ENCODE results near the gene MTX1.
"Not testable (repeated sequence)": the region's sequence is repeated elsewhere in the genome, so short reads cannot be mapped to it uniquely, and the experiment has no call there.

The MTX1 gene

DNA sequence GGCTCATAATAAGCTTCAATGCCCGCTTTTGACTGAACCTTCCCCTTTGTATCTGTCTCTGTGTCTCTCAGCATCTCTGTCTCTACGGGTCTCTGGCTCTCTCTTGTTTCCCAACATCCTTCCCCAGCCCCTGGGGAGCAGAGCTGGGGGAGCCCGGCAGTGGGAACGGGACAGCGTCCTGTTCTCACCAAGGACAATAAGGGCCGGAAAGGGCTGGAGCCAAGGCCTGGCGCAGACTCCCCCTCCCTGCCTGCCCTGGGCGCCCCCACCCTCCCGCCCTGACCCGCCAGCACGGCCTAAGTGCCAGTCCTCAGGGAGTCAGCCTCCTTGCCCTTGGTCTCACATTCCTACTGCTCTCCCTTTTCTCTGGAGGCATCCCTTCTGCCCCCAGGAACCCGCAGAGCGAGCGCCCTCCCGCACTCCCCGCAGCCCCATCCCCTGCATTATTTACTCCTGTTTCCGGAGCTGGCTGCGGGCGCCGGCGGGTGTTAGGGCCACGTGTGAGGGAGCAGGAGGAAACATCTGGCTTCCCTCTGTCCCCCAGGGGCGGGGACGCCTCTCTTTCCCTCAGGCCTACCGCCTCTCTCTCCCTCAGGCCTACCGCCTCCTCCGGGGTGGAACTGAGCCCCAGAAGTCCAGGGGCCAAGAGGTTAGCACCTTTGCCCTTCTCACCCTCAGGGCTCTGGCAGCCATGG is 41.9 kb upstream of the MTX1 start:
- no peak for DNase-seq (ENCODE audit: extremely low spot score)
- POLR2A ChIA-PET: no interaction called here

DNA sequence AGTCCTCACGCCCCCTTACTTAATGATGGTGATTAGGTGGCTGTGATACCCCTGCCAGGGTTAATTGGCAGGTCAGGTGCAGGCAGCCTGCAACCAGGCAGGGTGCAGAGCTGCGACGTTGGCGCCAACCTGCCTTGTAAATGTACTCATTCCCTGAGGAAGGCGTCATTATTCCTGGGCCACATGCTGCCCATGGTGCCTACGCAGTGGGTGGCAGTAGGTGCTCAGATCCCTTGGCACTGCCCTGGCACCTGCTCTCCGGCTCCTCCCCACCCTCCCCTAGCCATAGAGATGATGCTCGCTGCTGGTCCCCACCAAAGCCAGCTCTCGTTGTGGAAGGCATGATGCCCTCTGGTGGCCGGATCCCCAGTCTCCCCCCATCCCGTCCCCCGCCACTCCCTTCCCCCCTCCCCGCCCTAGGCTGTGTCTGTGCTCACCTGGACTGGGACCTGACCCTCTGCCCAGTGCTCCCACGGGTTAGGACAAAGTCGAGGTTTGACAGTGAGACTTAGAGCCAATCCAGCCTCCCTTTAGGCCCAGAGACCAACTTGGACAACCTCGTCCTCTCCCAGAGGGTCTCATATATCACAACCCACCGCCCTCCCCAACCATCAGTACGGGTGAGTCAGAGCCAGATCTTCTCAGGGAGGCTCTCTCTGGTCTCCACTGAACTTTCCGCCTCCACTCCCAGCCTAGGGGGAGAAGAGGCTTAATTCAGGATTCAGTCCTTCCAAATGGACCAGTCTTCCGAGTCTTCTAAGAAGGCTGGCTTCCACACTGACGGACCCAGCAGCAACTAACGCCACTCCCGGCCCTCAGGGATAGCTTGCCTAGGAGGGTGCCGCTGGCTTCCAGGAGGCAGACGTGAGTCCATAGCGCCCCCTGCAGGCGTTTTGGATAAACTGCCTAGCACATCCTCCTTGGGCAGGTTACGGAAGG is 41.1 kb upstream of the MTX1 start:
- CTCF ChIA-PET: interaction anchor here (0.5 to 9.6 kb wide), 33 partner anchors 10 to 150 kb away, joined by 3 to 184 read pairs (median 4); partner anchors contain the start of genes DCST1, DCST2, DPM3 and SLC50A1
- peak; percentile 84 for DNase-seq (ENCODE audit: extremely low spot score)

More for the DNA sequence above, 41.9 kb upstream of the MTX1 start:
- CTCF ChIA-PET: interaction anchor here (0.5 to 9.6 kb wide), 21 partner anchors 11 to 429 kb away, joined by 3 to 184 read pairs (median 7); partner anchors contain the start of gene SLC50A1
- TF ChIP-seq, protein P1, sequence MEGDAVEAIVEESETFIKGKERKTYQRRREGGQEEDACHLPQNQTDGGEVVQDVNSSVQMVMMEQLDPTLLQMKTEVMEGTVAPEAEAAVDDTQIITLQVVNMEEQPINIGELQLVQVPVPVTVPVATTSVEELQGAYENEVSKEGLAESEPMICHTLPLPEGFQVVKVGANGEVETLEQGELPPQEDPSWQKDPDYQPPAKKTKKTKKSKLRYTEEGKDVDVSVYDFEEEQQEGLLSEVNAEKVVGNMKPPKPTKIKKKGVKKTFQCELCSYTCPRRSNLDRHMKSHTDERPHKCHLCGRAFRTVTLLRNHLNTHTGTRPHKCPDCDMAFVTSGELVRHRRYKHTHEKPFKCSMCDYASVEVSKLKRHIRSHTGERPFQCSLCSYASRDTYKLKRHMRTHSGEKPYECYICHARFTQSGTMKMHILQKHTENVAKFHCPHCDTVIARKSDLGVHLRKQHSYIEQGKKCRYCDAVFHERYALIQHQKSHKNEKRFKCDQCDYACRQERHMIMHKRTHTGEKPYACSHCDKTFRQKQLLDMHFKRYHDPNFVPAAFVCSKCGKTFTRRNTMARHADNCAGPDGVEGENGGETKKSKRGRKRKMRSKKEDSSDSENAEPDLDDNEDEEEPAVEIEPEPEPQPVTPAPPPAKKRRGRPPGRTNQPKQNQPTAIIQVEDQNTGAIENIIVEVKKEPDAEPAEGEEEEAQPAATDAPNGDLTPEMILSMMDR (IDR thresholded peaks at IDR 0.05; ENCODE audit: control extremely low read depth, extremely low read depth, low read depth, missing control alignments): no peak

DNA sequence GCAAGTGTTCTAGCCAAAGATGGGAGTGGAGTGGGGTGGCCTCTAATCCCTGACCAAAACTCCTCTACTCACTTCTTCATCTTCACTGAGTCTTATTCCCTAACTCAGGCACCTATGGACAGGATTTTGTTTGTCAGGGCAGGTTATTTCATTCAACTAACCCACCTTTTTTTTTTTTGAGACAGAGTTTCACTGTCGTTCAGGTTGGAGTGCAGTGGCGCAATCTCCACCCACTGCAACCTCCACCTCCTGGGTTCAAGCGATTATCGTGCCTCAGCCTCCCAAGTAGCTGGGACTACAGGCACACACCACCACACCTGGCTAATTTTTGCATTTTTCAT is 40.4 kb upstream of the MTX1 start:
- POLR2A ChIA-PET; DNase-seq (ENCODE audit: extremely low spot score): not testable (repeated sequence)
- CTCF ChIA-PET: interaction anchor here (0.6 to 9.6 kb wide), 27 partner anchors 9 to 150 kb away, joined by 3 to 184 read pairs (median 5); partner anchors contain the start of genes DPM3 and SLC50A1

More for the DNA sequence above, 41.1 kb upstream of the MTX1 start:
- TF ChIP-seq, protein P1 (IDR thresholded peaks at IDR 0.05; ENCODE audit: control extremely low read depth, extremely low read depth, low read depth, missing control alignments): peak; percentile 92
- POLR2A ChIA-PET: no interaction called here

DNA sequence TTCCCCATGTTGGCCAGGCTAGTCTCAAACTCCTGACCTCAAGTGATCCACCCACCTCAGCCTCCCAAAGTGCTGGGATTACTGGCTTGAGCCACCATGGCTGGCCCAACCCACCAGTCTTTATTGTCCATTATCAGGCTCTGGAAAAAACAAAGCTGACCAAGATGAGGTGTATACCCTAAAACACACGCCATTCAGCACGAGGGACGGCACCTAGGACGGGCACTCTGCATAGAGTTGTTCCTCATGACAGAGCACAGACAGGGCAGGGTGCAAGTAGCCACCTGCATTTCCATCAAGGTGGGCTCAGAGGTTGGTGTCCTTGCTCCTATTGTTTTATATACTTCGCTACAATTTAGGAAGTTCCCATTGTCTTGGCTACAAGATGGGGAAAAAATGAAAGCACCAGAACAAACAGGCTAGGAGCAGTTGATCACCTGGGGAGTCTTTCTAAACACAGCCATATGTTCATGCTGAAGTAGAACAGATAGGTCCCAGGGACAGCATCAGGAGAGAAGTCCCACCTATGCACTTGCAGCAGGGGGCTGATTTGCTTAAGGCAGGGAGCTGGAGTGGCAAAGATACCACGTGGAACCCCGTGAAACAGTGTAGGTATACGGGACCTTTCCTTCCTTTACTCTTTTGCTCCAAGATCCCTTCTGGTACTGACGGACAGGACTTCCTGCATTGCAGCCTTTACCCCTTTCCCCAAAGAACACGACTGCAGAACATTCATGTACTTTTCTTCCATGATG is 39.9 kb upstream of the MTX1 start:
- TF ChIP-seq, protein P1 (IDR thresholded peaks at IDR 0.05; ENCODE audit: control extremely low read depth, extremely low read depth, low read depth, missing control alignments): no peak
- POLR2A ChIA-PET: no interaction called here
- CTCF ChIA-PET: interaction anchor here (0.9 to 9.6 kb wide), 26 partner anchors 9 to 110 kb away, joined by 3 to 184 read pairs (median 6); partner anchors contain the start of genes DPM3 and SLC50A1
- no peak for DNase-seq (ENCODE audit: extremely low spot score)

DNA sequence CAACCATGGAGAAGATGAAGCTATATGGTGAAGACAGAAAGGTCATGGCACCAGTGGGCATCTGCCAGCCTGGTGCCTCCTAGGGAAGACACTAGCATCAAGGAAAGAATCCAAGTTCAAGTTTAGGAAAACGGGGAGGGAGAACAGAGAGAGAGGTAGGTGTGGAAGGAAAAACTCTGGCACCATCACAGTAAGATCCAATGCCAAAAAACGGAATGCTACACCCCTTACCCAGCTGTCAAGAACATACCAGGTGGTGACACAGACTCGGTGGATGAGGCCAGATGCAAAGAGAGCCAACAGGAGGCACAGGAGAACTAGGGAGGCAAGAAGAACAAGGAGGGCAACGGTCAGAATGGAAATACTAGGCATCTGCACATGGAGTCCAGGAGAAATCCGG is 39.0 kb upstream of the MTX1 start:
- CTCF ChIA-PET: interaction anchor here (1.3 to 9.6 kb wide), 7 partner anchors 24 to 84 kb away, joined by 4 to 184 read pairs (median 14); partner anchors contain the start of gene SLC50A1
- POLR2A ChIA-PET: no interaction called here

DNA sequence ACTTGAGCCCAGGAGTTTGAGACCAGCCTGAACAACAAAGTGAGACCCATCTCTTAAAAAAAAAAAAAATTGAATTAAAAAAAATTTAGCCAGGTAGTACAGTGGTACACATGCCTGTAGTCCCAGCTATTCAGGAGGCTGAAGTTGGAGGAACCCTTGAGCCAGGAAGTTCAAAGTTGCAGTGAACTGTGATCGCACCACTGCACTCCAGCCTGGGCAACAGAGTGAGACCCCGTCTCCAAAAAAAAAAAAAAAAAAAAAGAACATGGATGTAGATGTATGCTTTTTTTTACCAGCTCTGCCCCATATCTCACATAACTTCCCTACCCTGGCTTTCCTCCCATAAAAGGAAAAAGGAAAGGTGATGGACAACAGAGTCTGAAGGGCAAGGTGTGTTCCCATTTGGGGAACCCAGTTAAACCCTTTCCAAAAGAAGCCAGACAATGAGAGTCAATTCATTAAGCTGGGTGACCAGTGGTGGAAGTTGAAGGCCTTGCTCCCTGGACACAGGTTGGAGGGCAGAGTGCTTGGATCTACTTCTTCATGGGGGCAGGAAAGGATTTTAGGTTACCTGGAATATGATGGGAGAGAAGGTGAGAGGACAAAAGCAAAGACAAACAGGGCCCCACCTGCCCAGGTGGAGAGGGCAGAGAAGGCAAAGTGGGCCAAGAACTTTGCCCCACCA is 38.3 kb upstream of the MTX1 start:
- ChIA-PET POLR2A (no interaction called here), CTCF (interaction anchor here (2.5 to 9.6 kb wide), 4 partner anchors 23 to 85 kb away, joined by 11 to 184 read pairs (median 56); partner anchors contain the start of gene SLC50A1)
- TF ChIP-seq, protein P1 (IDR thresholded peaks at IDR 0.05; ENCODE audit: control extremely low read depth, extremely low read depth, low read depth, missing control alignments): no peak
- no peak for DNase-seq (ENCODE audit: extremely low spot score)

More for the DNA sequence above, 39.0 kb upstream of the MTX1 start:
- DNase-seq (ENCODE audit: extremely low spot score): no peak
- TF ChIP-seq, protein P1 (IDR thresholded peaks at IDR 0.05; ENCODE audit: control extremely low read depth, extremely low read depth, low read depth, missing control alignments): no peak
